Renal cortex interstitium (tissue), 11 donors: ENCODE results near the gene XPO4. TPM values are rescaled to one million over a fixed set of nuclear protein-coding genes. Genes with fewer than 3 reads are reported as not detected.
"Not testable (repeated sequence)": the region's sequence is repeated elsewhere in the genome, so short reads cannot be mapped to it uniquely, and the experiment has no call there.

Experiments used
- DNase-seq, 11 donors: peaks; one replicate each; pipeline ENCODE4 v3.0.0-alpha.2; 2013; ENCODE audit warnings: low read depth in 9 of 11, low spot score in 4 of 11; ENCODE audit errors: extremely low read depth in 1 of 11
- polyA plus RNA-seq, 3 donors: library from polyadenylated mRNA; unstranded; fragments of 120-200 nt; gene quantifications; one replicate each; pipeline ENCODE4 v1.2.1, GENCODE V29; 2013; ENCODE audit not compliant: insufficient read length in 3 of 3

The XPO4 gene
- polyA plus RNA-seq, 3 donors: 18.9 to 20.7 (median 19.8) TPM

- no peak for DNase-seq
Measured at GRCh38 chr13:20769091-20769490, 133.5 kb downstream of the XPO4 start.

- DNase-seq: no peak
Measured at GRCh38 chr13:20767309-20767943, 135.1 kb downstream of the XPO4 start.

- no peak for DNase-seq
Measured at GRCh38 chr13:20760872-20761271, 141.7 kb downstream of the XPO4 start.

- no peak for DNase-seq
Measured at GRCh38 chr13:20754009-20754408, 148.5 kb downstream of the XPO4 start.

GRCh38 chr13:20749377-20749776 is 153.2 kb downstream of the XPO4 start:
- DNase-seq: no peak

GRCh38 chr13:20743830-20744404 is 158.6 kb downstream of the XPO4 start:
- not testable (repeated sequence) for DNase-seq

GRCh38 chr13:20740021-20740420 is 162.5 kb downstream of the XPO4 start:
- no peak for DNase-seq

GRCh38 chr13:20738616-20739015 is 163.9 kb downstream of the XPO4 start:
- DNase-seq: no peak

GRCh38 chr13:20729633-20730585 is 172.6 kb downstream of the XPO4 start:
- DNase-seq: no peak

GRCh38 chr13:20728579-20729311 is 173.8 kb downstream of the XPO4 start:
- no peak for DNase-seq

- DNase-seq: no peak
Measured at GRCh38 chr13:20727856-20728255, 174.7 kb downstream of the XPO4 start.

Other genes with a start within 250 kb of the XPO4 start
- gene IL17D, start 199.0 kb downstream of the XPO4 start, polyA plus RNA-seq: 1 to 10 TPM; 7.5 to 10.0 (median 8.5) TPM
- gene EEF1AKMT1, start 128.8 kb downstream of the XPO4 start, polyA plus RNA-seq: 10 to 100 TPM; 13.6 to 18.4 (median 15.3) TPM
- 10 to 100 TPM; 23.2 to 27.3 (median 25.3) TPM for gene LATS2, start 158.8 kb upstream of the XPO4 start, polyA plus RNA-seq
- gene SAP18, start 237.4 kb upstream of the XPO4 start, polyA plus RNA-seq: 100 to 1,000 TPM; 230 to 280 (median 239) TPM